Measurements from ENCODE around the gene ANKEF1. TPM values are rescaled to one million over a fixed set of nuclear protein-coding genes. Genes with fewer than 3 reads are reported as not detected.

Gene ANKEF1
- total and polyA plus RNA-seq, 10 of the 15 experiments (the other 5 are each of a cell fraction or from before 2014, with no cell fraction given), result 0.04 to 3.0 (median 0.89) TPM

- no peaks in the 10 kb centered on the region for H3K27me3 ChIP-seq (replicated peaks in 1 of 2; ENCODE audit: control insufficient read depth in 2 of 2, insufficient read depth in 2 of 2, low read length in 1 of 2)
- TF ChIP-seq MTA3 (IDR thresholded peaks at IDR 0.05; ENCODE audit: borderline replicate concordance, low read length) (no peak), CEBPZ (IDR thresholded peaks at IDR 0.05; ENCODE audit: low read depth, low read length) (no peak), POLR2AphosphoS2 (IDR thresholded peaks at IDR 0.05; ENCODE audit: low read depth, low read length) (no peak), SMAD5 (IDR thresholded peaks at IDR 0.05; ENCODE audit: low read depth) (no peak), GABPA (IDR thresholded peaks at IDR 0.05; ENCODE audit: low read depth) (no peak), CBFB (IDR thresholded peaks at IDR 0.05; ENCODE audit: low read depth) (no peak), NR2F1 (conservative IDR thresholded peaks at IDR 0.05) (no peak), RB1 (IDR thresholded peaks at IDR 0.05; ENCODE audit: borderline replicate concordance) (no peak), BACH1 (IDR thresholded peaks at IDR 0.05; ENCODE audit: borderline replicate concordance) (no peak), NFYA (IDR thresholded peaks at IDR 0.05; ENCODE audit: borderline replicate concordance, low read depth, low read length) (no peak), SREBF2 (IDR thresholded peaks at IDR 0.05; ENCODE audit: low read length) (no peak)
- TF ChIP-seq, protein P1, sequence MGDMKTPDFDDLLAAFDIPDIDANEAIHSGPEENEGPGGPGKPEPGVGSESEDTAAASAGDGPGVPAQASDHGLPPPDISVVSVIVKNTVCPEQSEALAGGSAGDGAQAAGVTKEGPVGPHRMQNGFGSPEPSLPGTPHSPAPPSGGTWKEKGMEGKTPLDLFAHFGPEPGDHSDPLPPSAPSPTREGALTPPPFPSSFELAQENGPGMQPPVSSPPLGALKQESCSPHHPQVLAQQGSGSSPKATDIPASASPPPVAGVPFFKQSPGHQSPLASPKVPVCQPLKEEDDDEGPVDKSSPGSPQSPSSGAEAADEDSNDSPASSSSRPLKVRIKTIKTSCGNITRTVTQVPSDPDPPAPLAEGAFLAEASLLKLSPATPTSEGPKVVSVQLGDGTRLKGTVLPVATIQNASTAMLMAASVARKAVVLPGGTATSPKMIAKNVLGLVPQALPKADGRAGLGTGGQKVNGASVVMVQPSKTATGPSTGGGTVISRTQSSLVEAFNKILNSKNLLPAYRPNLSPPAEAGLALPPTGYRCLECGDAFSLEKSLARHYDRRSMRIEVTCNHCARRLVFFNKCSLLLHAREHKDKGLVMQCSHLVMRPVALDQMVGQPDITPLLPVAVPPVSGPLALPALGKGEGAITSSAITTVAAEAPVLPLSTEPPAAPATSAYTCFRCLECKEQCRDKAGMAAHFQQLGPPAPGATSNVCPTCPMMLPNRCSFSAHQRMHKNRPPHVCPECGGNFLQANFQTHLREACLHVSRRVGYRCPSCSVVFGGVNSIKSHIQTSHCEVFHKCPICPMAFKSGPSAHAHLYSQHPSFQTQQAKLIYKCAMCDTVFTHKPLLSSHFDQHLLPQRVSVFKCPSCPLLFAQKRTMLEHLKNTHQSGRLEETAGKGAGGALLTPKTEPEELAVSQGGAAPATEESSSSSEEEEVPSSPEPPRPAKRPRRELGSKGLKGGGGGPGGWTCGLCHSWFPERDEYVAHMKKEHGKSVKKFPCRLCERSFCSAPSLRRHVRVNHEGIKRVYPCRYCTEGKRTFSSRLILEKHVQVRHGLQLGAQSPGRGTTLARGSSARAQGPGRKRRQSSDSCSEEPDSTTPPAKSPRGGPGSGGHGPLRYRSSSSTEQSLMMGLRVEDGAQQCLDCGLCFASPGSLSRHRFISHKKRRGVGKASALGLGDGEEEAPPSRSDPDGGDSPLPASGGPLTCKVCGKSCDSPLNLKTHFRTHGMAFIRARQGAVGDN (IDR thresholded peaks at IDR 0.05), result no peak
- H3K4me1 ChIP-seq (ENCODE audit: control insufficient read depth, insufficient read depth, low read length), result no peaks in the 10 kb centered on the region
- no peaks in the 10 kb centered on the region for H3K9me3 ChIP-seq (replicated peaks; ENCODE audit: control insufficient read depth, insufficient read depth, low read length)
- H3K4me2 ChIP-seq (ENCODE audit: control insufficient read depth, insufficient read depth), result no peak overlapping the region
- no peaks in the 10 kb centered on the region for H3K79me2 ChIP-seq (ENCODE audit: control insufficient read depth, insufficient read depth, low read length)
- no peak overlapping the region for H3K4me3 ChIP-seq
- intact Hi-C loops (cut with micrococcal nuclease; ENCODE audit: unreplicated experiment), result no loop called here
- H2AFZ ChIP-seq (ENCODE audit: control insufficient read depth, low read depth, low read length), result no peak overlapping the region
- CTCF ChIA-PET, result interaction anchor here (0.6 to 0.7 kb wide), 2 partner anchors 544 to 547 kb away, joined by 3 to 4 read pairs; no protein-coding TSS in a partner anchor
- DNase-seq (ENCODE audit: low read depth, low spot score) (no peak), ATAC-seq (no peak), FAIRE-seq (no peak)
- H3K36me3 ChIP-seq (ENCODE audit: control insufficient read depth in 2 of 2, insufficient read depth in 2 of 2, low read length in 1 of 2), result no peaks in the 10 kb centered on the region
- no TSS peak for BruUV-seq (replicated peaks)
- no peak overlapping the region for H3K27ac ChIP-seq (ENCODE audit: control insufficient read depth, insufficient read depth)
- SMC1A ChIA-PET (ENCODE audit: uncharacterized antibody, unreplicated experiment), result interaction anchor here (1.6 kb wide), 1 partner anchor 15 kb away, joined by 3 read pairs; no protein-coding TSS in a partner anchor
- RAD21 ChIA-PET (ENCODE audit: unreplicated experiment), result no interaction called here
- POLR2A ChIA-PET, result no interaction called here
- H3K9ac ChIP-seq (ENCODE audit: control insufficient read depth, insufficient read depth, low read length), result no peak overlapping the region
- in situ Hi-C loops (cut with MboI), result loop anchor here (25.0 kb wide), 1 partner anchor 1544 kb away; no protein-coding TSS in a partner anchor
- H4K20me1 ChIP-seq (ENCODE audit: control insufficient read depth, insufficient read depth), result no peaks in the 10 kb centered on the region
- WGBS (ENCODE audit: insufficient coverage, insufficient replicate concordance, low lambda C conversion rate, missing lambda C conversion rate), result 80% methylated on average over 4 of the region's 4 CpGs
These were observed 41.6 kb upstream of the ANKEF1 start for GRCh38 chr20:9993137-9993536.

All from GM12878 (cell line).